Osteoblast (primary cell): ENCODE results near the gene ZYX. TPM values are rescaled to one million over a fixed set of nuclear protein-coding genes. Genes with fewer than 3 reads are reported as not detected.

ENCODE experiments used
- DNase-seq: peaks from one replicate; pipeline ENCODE4 v3.0.0; 2011; ENCODE audit warnings: low spot score, mixed read lengths; ENCODE audit not compliant: insufficient read length; ENCODE audit errors: missing footprints
- H2AFZ ChIP-seq: 2 replicates; pipeline ENCODE4 v1.6.0; 2011; ENCODE audit warnings: mild to moderate bottlenecking, low read length
- H3K27ac ChIP-seq: 2 replicates; pipeline ENCODE4 v1.5.1; 2011; ENCODE audit warnings: mild to moderate bottlenecking, low read depth, low read length, moderate library complexity
- H3K27me3 ChIP-seq: 2 replicates; pipeline ENCODE4 v1.6.0; 2012; ENCODE audit warnings: mild to moderate bottlenecking, control low read depth, inconsistent platforms, low read length, moderate library complexity; ENCODE audit not compliant: insufficient read depth
- H3K36me3 ChIP-seq: 2 replicates; pipeline ENCODE4 v1.5.1; 2011; ENCODE audit warnings: mild to moderate bottlenecking, low read length, control low read depth, moderate library complexity; ENCODE audit not compliant: insufficient read depth
- H3K4me1 ChIP-seq: 2 replicates; pipeline ENCODE4 v1.5.1; 2011; ENCODE audit warnings: mild to moderate bottlenecking, low read length, control low read depth, moderate library complexity; ENCODE audit not compliant: insufficient read depth
- H3K4me2 ChIP-seq: 2 replicates; pipeline ENCODE4 v1.6.0; 2011; ENCODE audit warnings: mild to moderate bottlenecking, low read length; ENCODE audit not compliant: insufficient read depth
- H3K4me3 ChIP-seq: fragments of 200-600 bp; sonication (generic); 3 replicates; pipeline ENCODE4 v1.5.1; 2012; ENCODE audit warnings: mild to moderate bottlenecking, low read length, inconsistent platforms; ENCODE audit not compliant: insufficient read depth
- H3K79me2 ChIP-seq: 2 replicates; pipeline ENCODE4 v1.6.0; 2012; ENCODE audit warnings: mild to moderate bottlenecking, low read length, control low read depth, inconsistent platforms; ENCODE audit not compliant: insufficient read depth
- H3K9me3 ChIP-seq: 2 replicates; pipeline ENCODE4 v1.5.1; 2011; ENCODE audit warnings: low read depth, low read length, control low read depth
- H4K20me1 ChIP-seq: 2 replicates; pipeline ENCODE4 v1.6.0; 2012; ENCODE audit warnings: mild to moderate bottlenecking, low read length, control low read depth; ENCODE audit not compliant: insufficient read depth
- total RNA-seq: library from RNA; depleted of rRNA; stranded (reverse); fragments of >200 nt; gene quantifications from 2 replicates; pipeline ENCODE4 v1.2.3, GENCODE V29; 2012
- TF ChIP-seq, protein P1 (sequence below): IDR thresholded peaks from 2 replicates; pipeline ENCODE4 v1.5.1; 2011; ENCODE audit warnings: mild to moderate bottlenecking, low read depth, low read length, moderate library complexity; ENCODE audit errors: extremely low read depth

The ZYX gene
- total RNA-seq, 1 donor: 47.4 TPM

DNA sequence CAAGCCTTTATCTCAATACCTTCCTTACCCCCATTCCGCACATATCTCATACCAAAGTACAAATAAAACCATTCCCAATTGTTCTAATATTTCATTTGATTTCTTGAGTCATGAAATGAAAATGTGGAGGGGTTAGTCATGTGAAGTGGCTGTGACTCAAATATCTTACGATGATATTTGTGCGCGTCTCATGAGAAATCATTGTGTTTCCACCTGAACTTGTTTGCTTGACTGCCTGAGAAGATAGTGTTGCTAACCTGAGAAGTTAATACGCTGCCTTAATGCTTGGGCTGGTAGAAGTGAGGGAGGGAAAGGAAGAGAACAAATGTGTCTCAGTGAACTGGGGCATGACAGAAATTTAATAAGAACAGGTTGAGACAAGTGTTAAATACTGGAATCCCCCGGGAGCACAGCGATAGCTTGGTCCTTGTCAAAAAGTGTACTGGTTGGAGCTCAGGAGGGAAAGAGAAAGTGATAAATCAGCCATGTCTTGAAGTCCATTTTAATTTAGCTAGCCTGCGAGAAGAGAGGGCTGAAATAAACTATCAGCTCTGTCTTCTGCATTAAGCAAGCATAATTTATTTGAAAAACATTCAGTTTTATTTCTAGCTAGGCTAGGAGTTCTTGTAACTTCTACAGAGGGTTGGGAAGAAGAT lies 34.7 kb downstream of the ZYX start:
- H3K9me3 ChIP-seq: no peaks in the 10 kb centered on the region
- TF ChIP-seq, protein P1, sequence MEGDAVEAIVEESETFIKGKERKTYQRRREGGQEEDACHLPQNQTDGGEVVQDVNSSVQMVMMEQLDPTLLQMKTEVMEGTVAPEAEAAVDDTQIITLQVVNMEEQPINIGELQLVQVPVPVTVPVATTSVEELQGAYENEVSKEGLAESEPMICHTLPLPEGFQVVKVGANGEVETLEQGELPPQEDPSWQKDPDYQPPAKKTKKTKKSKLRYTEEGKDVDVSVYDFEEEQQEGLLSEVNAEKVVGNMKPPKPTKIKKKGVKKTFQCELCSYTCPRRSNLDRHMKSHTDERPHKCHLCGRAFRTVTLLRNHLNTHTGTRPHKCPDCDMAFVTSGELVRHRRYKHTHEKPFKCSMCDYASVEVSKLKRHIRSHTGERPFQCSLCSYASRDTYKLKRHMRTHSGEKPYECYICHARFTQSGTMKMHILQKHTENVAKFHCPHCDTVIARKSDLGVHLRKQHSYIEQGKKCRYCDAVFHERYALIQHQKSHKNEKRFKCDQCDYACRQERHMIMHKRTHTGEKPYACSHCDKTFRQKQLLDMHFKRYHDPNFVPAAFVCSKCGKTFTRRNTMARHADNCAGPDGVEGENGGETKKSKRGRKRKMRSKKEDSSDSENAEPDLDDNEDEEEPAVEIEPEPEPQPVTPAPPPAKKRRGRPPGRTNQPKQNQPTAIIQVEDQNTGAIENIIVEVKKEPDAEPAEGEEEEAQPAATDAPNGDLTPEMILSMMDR: no peak
- H3K4me1 ChIP-seq: peaks cover 36% of the 10 kb centered on the region
- H3K79me2 ChIP-seq: no peaks in the 10 kb centered on the region
- H3K36me3 ChIP-seq: no peaks in the 10 kb centered on the region
- DNase-seq: peak; percentile 89
- H3K27ac ChIP-seq: peak overlapping the region; percentile 59
- H2AFZ ChIP-seq: peak overlapping the region; percentile 5
- no peaks in the 10 kb centered on the region for H4K20me1 ChIP-seq
- H3K27me3 ChIP-seq: no peaks in the 10 kb centered on the region
- H3K4me2 ChIP-seq: peak overlapping the region; percentile 67
- peak overlapping the region; percentile 5 for H3K4me3 ChIP-seq

DNA sequence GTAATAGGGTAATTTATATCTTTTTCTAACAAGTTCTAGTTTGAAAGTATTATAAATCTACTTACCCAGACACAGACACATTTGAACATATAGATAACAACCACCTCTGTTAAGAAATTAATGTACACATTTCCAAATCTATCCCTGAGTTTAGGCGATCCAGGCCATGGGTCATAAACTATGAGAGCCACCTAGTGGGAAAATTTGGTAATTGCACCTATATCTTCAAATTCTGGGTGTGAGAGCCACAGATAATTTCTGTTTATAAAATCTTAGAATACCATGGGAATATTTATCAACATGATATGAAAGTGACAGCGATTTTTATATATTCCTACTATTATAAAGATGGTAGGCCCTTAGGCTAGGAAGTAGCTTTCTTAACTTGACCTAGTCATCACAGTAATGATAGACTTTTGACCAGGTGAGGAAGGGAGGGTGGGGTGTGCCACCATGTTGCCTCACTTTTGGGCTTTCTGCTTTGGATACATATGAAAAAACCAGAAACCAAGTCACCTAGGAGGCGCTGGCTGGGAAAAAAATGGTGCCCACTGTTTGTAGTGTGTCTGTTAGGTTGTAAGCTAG lies 35.5 kb downstream of the ZYX start:
- DNase-seq: peak; percentile 82
- TF ChIP-seq, protein P1: peak; percentile 72

DNA sequence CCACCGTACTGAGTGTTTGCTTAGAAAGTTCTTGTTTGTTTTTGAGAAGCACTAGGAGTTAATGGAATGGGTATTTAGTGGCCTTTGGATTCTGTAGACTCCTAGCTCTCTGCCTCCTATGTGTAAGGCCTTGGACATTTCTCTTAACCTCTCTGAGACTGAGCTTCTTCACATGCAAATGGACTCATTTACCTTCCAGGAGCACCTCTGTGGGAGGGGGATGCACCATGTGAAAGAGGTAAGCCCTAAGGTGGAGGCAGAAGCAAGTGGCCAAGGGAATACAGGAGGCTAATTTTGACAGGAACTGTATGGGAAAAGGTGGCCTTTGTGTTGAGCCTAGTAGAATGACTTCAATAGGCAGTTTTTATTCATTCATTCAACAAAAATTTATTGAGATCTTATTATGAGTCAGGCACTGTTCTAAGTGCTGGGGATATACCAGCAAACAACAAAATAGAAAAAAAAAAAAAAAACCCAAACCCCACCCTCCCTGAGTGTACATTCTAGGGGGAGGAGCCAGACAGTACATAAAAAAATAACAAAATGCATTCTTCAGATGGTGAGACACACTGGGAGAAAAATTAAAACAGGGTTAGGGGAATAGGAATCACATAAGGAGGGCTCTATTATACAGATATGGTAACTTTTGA lies 36.7 kb downstream of the ZYX start:
- Histone ChIP-seq H3K27ac (no peak overlapping the region), H3K27me3 (no peaks in the 10 kb centered on the region), H3K4me2 (no peak overlapping the region), H3K4me1 (peaks cover 20% of the 10 kb centered on the region), H3K9me3 (no peaks in the 10 kb centered on the region), H2AFZ (no peak overlapping the region), H4K20me1 (no peaks in the 10 kb centered on the region), H3K79me2 (no peaks in the 10 kb centered on the region), H3K4me3 (no peak overlapping the region), H3K36me3 (no peaks in the 10 kb centered on the region)
- DNase-seq: peak; percentile 83
- TF ChIP-seq, protein P1: no peak

More for the DNA sequence above, 35.5 kb downstream of the ZYX start:
- Histone ChIP-seq H3K27me3 (no peaks in the 10 kb centered on the region), H3K4me2 (no peak overlapping the region), H3K4me1 (peaks cover 29% of the 10 kb centered on the region), H3K79me2 (no peaks in the 10 kb centered on the region), H3K9me3 (no peaks in the 10 kb centered on the region), H2AFZ (no peak overlapping the region), H3K4me3 (no peak overlapping the region), H4K20me1 (no peaks in the 10 kb centered on the region), H3K27ac (no peak overlapping the region), H3K36me3 (no peaks in the 10 kb centered on the region)

DNA sequence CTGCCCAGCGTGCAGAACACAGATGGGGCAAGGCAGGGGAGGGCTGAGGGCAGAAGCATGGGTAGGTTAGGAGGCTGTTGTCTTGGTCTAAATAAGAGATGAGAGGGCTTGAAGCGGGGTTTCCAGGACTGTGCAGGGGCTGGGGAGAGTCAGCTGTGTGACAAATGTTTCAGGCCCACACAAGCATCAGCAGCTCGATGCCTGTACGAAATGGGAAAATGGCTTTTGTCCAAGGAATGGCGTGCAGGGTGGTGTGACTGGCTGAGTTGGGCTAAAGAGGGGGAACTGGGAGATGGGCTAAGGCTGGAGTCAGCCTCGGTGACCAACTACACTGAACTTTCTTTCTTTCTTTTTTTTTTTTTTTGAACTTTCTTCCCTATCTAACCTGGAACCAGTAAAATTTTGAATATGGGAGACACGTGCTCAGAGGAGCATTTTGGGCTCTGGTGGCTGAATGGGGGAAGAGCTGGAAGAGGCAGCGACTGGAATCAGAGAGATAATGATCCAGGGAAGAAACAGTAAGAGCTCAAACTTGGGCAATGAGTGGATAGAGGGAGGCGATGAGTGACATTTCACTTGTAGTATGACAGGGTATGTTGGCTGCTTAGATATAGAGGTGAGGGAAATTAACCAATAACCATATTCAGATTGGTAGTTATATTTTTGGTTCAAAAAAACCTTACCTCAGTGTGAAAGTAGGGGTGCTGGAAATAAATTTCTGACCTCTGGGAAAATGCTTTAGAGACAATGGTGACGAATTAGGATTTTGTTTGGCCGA lies 37.7 kb downstream of the ZYX start:
- no peak overlapping the region for H2AFZ ChIP-seq
- H3K4me1 ChIP-seq: peaks cover 20% of the 10 kb centered on the region
- TF ChIP-seq, protein P1: no peak
- no peak overlapping the region for H3K4me2 ChIP-seq
- H4K20me1 ChIP-seq: no peaks in the 10 kb centered on the region
- no peaks in the 10 kb centered on the region for H3K36me3 ChIP-seq
- no peak for DNase-seq
- H3K4me3 ChIP-seq: no peak overlapping the region
- H3K27me3 ChIP-seq: no peaks in the 10 kb centered on the region
- no peak overlapping the region for H3K27ac ChIP-seq
- no peaks in the 10 kb centered on the region for H3K9me3 ChIP-seq
- no peaks in the 10 kb centered on the region for H3K79me2 ChIP-seq
